Peyer's patch (tissue), 4 donors: Measurements from ENCODE around the gene CLCNKA. TPM values are rescaled to one million over a fixed set of nuclear protein-coding genes. Genes with fewer than 3 reads are reported as not detected.
"Not testable (repeated sequence)": the region's sequence is repeated elsewhere in the genome, so short reads cannot be mapped to it uniquely, and the experiment has no call there.

ENCODE experiments used
- DNase-seq, 3 donors: peaks; one replicate each; pipeline ENCODE4 v3.0.0-alpha.2; 2017 to 2019
- H3K27ac ChIP-seq, 4 donors: fragments of 200-600 bp; sonication (generic); one replicate each; pipeline ENCODE4 v1.5.1; 2016 to 2019
- H3K27me3 ChIP-seq, 2 donors: fragments of 200-600 bp; sonication (generic); one replicate each; pipeline ENCODE4 v1.5.1; 2019
- H3K36me3 ChIP-seq, 3 donors: fragments of 200-600 bp; sonication (generic); one replicate each; pipeline ENCODE4 v1.5.1; 2016 to 2019
- H3K4me1 ChIP-seq, 4 donors: fragments of 200-600 bp; sonication (generic); one replicate each; pipeline ENCODE4 v1.5.1; 2016 to 2019
- H3K4me3 ChIP-seq, 4 donors: fragments of 200-600 bp; sonication (generic); 1 replicate in 3 of 4; 2 replicates in 1 of 4; pipeline ENCODE4 v1.5.1; 2016 to 2019; ENCODE audit warnings: mild to moderate bottlenecking in 1 of 4
- H3K9me3 ChIP-seq, 4 donors: fragments of 200-600 bp; sonication (generic); one replicate each; pipeline ENCODE4 v1.5.1; 2016 to 2019; ENCODE audit warnings: mild to moderate bottlenecking in 1 of 4
- CTCF ChIP-seq, 6 experiments: fragments of 450-650 bp in 4 of 6; fragments of 200-600 bp in 2 of 6; sonication (generic) in 1 of 6; IDR thresholded peaks; one replicate each; pipeline ENCODE4 v1.5.1; 2017 to 2019; ENCODE audit warnings: antibody characterized with exemption in 6 of 6, mild to moderate bottlenecking in 3 of 6, moderate library complexity in 1 of 6
- POLR2A ChIP-seq, 2 donors: fragments of 450-650 bp; IDR thresholded peaks; one replicate each; pipeline ENCODE4 v1.5.1; 2017; ENCODE audit warnings: antibody characterized with exemption in 2 of 2, mild to moderate bottlenecking in 2 of 2, moderate library complexity in 2 of 2
- total RNA-seq, 4 donors: library from RNA; depleted of rRNA; stranded (reverse); fragments of >200 nt; gene quantifications; one replicate each; pipeline ENCODE4 v1.1.0, GENCODE V29; 2016

The CLCNKA gene
- total RNA-seq, 4 donors from 2014 or later: 0.47 TPM; not detected in 3

GRCh38 chr1:16061266-16061665, 39.4 kb downstream of the CLCNKA start:
- Histone ChIP-seq H3K27me3 (no peaks in the 10 kb centered on the region), H3K9me3 (no peaks in the 10 kb centered on the region), H3K27ac (no peak overlapping the region), H3K36me3 (no peaks in the 10 kb centered on the region), H3K4me1 (no peaks in the 10 kb centered on the region), H3K4me3 (no peak overlapping the region)
- no peak for DNase-seq
- TF ChIP-seq CTCF (IDR thresholded peaks at IDR 0.05): no peak
- TF ChIP-seq POLR2A (IDR thresholded peaks at IDR 0.05): no peak

- not testable (repeated sequence) for H3K9me3 ChIP-seq, H3K36me3 ChIP-seq, H3K27ac ChIP-seq, H3K4me1 ChIP-seq, H3K27me3 ChIP-seq, H3K4me3 ChIP-seq, DNase-seq
Observed at GRCh38 chr1:16061989-16062686, 40.3 kb downstream of the CLCNKA start.

- not testable (repeated sequence) for H3K27ac ChIP-seq, H3K4me3 ChIP-seq, H3K4me1 ChIP-seq, H3K36me3 ChIP-seq, H3K9me3 ChIP-seq, H3K27me3 ChIP-seq, DNase-seq
Observed at GRCh38 chr1:16062687-16063075, 40.8 kb downstream of the CLCNKA start.

- Histone ChIP-seq H3K4me1 (peaks cover 0 to 7% (median 0%) of the 10 kb centered on the region in 4 donors), H3K27ac (no peak overlapping the region), H3K36me3 (no peaks in the 10 kb centered on the region), H3K27me3 (no peaks in the 10 kb centered on the region), H3K9me3 (no peaks in the 10 kb centered on the region), H3K4me3 (no peak overlapping the region)
- TF ChIP-seq POLR2A (IDR thresholded peaks at IDR 0.05) (no peak), CTCF (IDR thresholded peaks at IDR 0.05) (no peak)
- no peak for DNase-seq
Observed at GRCh38 chr1:16063226-16063829, 41.5 kb downstream of the CLCNKA start.

GRCh38 chr1:16063921-16064320, 42.1 kb downstream of the CLCNKA start:
- DNase-seq: no peak
- no peak overlapping the region for H3K4me3 ChIP-seq
- H3K27me3 ChIP-seq: no peaks in the 10 kb centered on the region
- no peak overlapping the region for H3K27ac ChIP-seq
- peaks cover 0 to 13% (median 0%) of the 10 kb centered on the region in 4 donors for H3K4me1 ChIP-seq
- H3K36me3 ChIP-seq: no peaks in the 10 kb centered on the region
- TF ChIP-seq CTCF (IDR thresholded peaks at IDR 0.05) (no peak), POLR2A (IDR thresholded peaks at IDR 0.05) (no peak)
- H3K9me3 ChIP-seq: no peaks in the 10 kb centered on the region

- DNase-seq: no peak
- Histone ChIP-seq H3K36me3 (no peaks in the 10 kb centered on the region), H3K4me3 (no peak overlapping the region), H3K9me3 (no peaks in the 10 kb centered on the region), H3K4me1 (peaks cover 0 to 13% (median 0%) of the 10 kb centered on the region in 4 donors), H3K27ac (no peak overlapping the region), H3K27me3 (no peaks in the 10 kb centered on the region)
- no peak for TF ChIP-seq CTCF (IDR thresholded peaks at IDR 0.05)
- TF ChIP-seq POLR2A (IDR thresholded peaks at IDR 0.05): no peak
Observed at GRCh38 chr1:16064536-16065268, 42.9 kb downstream of the CLCNKA start.
